SK-N-SH treated with all-trans-retinoic acid at 6 μM for 48 hours (cell line): ENCODE data around the gene KCNK10.

Experiments used
- ARNTL ChIP-seq: fragments of 450-650 bp; formaldehyde crosslinking; IDR thresholded peaks from 2 replicates; pipeline ENCODE4 v1.5.0; 2020; ENCODE audit warnings: low read depth, mild to moderate bottlenecking, moderate library complexity, borderline replicate concordance
- ESRRG ChIP-seq: fragments of 250-450 bp; sonication (Bioruptor Pico); IDR thresholded peaks from 2 replicates; pipeline ENCODE4 v1.6.1; 2021; ENCODE audit warnings: mild to moderate bottlenecking
- GLIS3 ChIP-seq: fragments of 250-450 bp; sonication (Bioruptor Pico); IDR thresholded peaks from 2 replicates; pipeline ENCODE4 v1.5.0; 2020; ENCODE audit warnings: mild to moderate bottlenecking, moderate library complexity
- PATZ1 ChIP-seq: fragments of 250-450 bp; sonication (Bioruptor Pico); IDR thresholded peaks from 2 replicates; pipeline ENCODE4 v1.8.0; 2020; ENCODE audit warnings: mild to moderate bottlenecking, moderate library complexity, borderline replicate concordance
- POU6F1 ChIP-seq: fragments of 250-450 bp; sonication (Bioruptor Pico); IDR thresholded peaks from 2 replicates; pipeline ENCODE4 v1.8.0; 2021; ENCODE audit warnings: low read depth, mild to moderate bottlenecking, moderate library complexity, borderline replicate concordance
- TSHZ2 ChIP-seq: fragments of 250-450 bp; sonication (Bioruptor Pico); IDR thresholded peaks from 2 replicates; pipeline ENCODE4 v1.5.0; 2020; ENCODE audit warnings: mild to moderate bottlenecking, moderate library complexity
- ZC3H10 ChIP-seq: fragments of 250-450 bp; sonication (Bioruptor Pico); IDR thresholded peaks from 2 replicates; pipeline ENCODE4 v1.5.1; 2021; ENCODE audit warnings: mild to moderate bottlenecking, moderate library complexity
- ZFP3 ChIP-seq: fragments of 250-450 bp; sonication (Bioruptor Pico); IDR thresholded peaks from 2 replicates; pipeline ENCODE4 v1.5.0; 2020; ENCODE audit warnings: mild to moderate bottlenecking, moderate library complexity
- ZNF565 ChIP-seq: fragments of 450-650 bp; formaldehyde crosslinking; conservative IDR thresholded peaks from 2 replicates; pipeline ENCODE4 v1.5.0; 2020; ENCODE audit warnings: low read depth, mild to moderate bottlenecking, moderate library complexity
- ZNF8 ChIP-seq: fragments of 450-650 bp; formaldehyde crosslinking; IDR thresholded peaks from 2 replicates; pipeline ENCODE4 v1.5.0; 2020; ENCODE audit warnings: mild to moderate bottlenecking, moderate library complexity

GRCh38 chr14:88195676-88196075 lies 127.4 kb downstream of the KCNK10 start:
- TF ChIP-seq PATZ1 (no peak), ZNF8 (no peak), POU6F1 (CRISPR knock-in tag) (no peak), ZNF565 (no peak), TSHZ2 (CRISPR knock-in tag) (no peak), ZFP3 (CRISPR knock-in tag) (no peak), ESRRG (CRISPR knock-in tag) (no peak), GLIS3 (CRISPR knock-in tag) (no peak), ARNTL (CRISPR knock-in tag) (no peak), ZC3H10 (CRISPR knock-in tag) (no peak)
